Inflammatory macrophage treated with lipopolysaccharide for 4 hours (primary cell): Measurements from ENCODE around the gene BACE1-AS.

Source experiments
- DNase-seq: peaks from one replicate; pipeline ENCODE4 v3.0.0-alpha.2; 2020

The BACE1-AS gene

GRCh38 chr11:117327567-117328374 lies 36.6 kb downstream of the BACE1-AS start, which contains the start of gene CEP164:
CEP164 (plus strand) TSS chr11:117327854; CDS start chr11:117338587, 10,733 bp downstream.
- DNase-seq: peak; percentile 98

GRCh38 chr11:117328375-117329010 lies 37.3 kb downstream of the BACE1-AS start:
- DNase-seq: peak; percentile 11

GRCh38 chr11:117332843-117333242 lies 41.7 kb downstream of the BACE1-AS start:
- DNase-seq: no peak

GRCh38 chr11:117333917-117334316 lies 42.8 kb downstream of the BACE1-AS start:
- DNase-seq: no peak

GRCh38 chr11:117334896-117335295 lies 43.8 kb downstream of the BACE1-AS start:
- no peak for DNase-seq

GRCh38 chr11:117335399-117335798 lies 44.3 kb downstream of the BACE1-AS start:
- no peak for DNase-seq

- DNase-seq: no peak
Measured at GRCh38 chr11:117337076-117337475, 45.9 kb downstream of the BACE1-AS start.
